Uterus (tissue), 4 donors: ENCODE data around the gene WNT2B. TPM values are rescaled to one million over a fixed set of nuclear protein-coding genes. Genes with fewer than 3 reads are reported as not detected.

ENCODE experiments used
- DNase-seq, 2 donors: peaks; one replicate each; pipeline ENCODE4 v3.0.0-alpha.2; 2019 to 2020
- H3K27ac ChIP-seq, 2 donors: fragments of 200-600 bp; sonication (generic); 1 replicate in 1 of 2; 2 replicates in 1 of 2; pipeline ENCODE4 v1.5.1; 2016 to 2018
- H3K27me3 ChIP-seq, 2 donors: fragments of 200-600 bp; sonication (generic); one replicate each; pipeline ENCODE4 v1.5.1; 2018 to 2019; ENCODE audit warnings: control low read depth in 1 of 2
- H3K36me3 ChIP-seq, 2 donors: fragments of 200-600 bp; sonication (generic); one replicate each; pipeline ENCODE4 v1.5.1; 2019; ENCODE audit warnings: control low read depth in 1 of 2
- H3K4me1 ChIP-seq, 2 donors: fragments of 200-600 bp; sonication (generic); one replicate each; pipeline ENCODE4 v1.5.1; 2018 to 2019; ENCODE audit warnings: control low read depth in 1 of 2
- H3K4me3 ChIP-seq, 2 donors: fragments of 200-600 bp; sonication (generic); 1 replicate in 1 of 2; 2 replicates in 1 of 2; pipeline ENCODE4 v1.5.1; 2018 to 2019; ENCODE audit warnings: mild to moderate bottlenecking in 1 of 2
- H3K9me3 ChIP-seq, 2 donors: fragments of 200-600 bp; sonication (generic); one replicate each; pipeline ENCODE4 v1.5.1; 2019; ENCODE audit warnings: control low read depth in 1 of 2
- CTCF ChIP-seq, 4 experiments: fragments of 200-600 bp in 2 of 4; fragments of 450-650 bp in 2 of 4; sonication (generic) in 2 of 4; IDR thresholded peaks; one replicate each; pipeline ENCODE4 v1.5.1; 2016 to 2019; ENCODE audit warnings: antibody characterized with exemption in 4 of 4, mild to moderate bottlenecking in 2 of 4, moderate library complexity in 1 of 4
- POLR2A ChIP-seq, 2 donors: fragments of 450-650 bp; IDR thresholded peaks; one replicate each; pipeline ENCODE4 v1.6.1; 2016; ENCODE audit warnings: antibody characterized with exemption in 2 of 2, mild to moderate bottlenecking in 1 of 2, moderate library complexity in 1 of 2
- intact Hi-C: fragments of 100-400 bp; cut with DNase I; formaldehyde crosslinking; loops from one replicate; pipeline ENCODE4 v1.15.1; 2023; ENCODE audit warnings: low total_unique reads
- total RNA-seq, 4 donors: library from RNA; depleted of rRNA in 3 of 4; stranded (reverse); fragments of >200 nt in 3 of 4; gene quantifications; one replicate each; pipeline versions ENCODE4 v1.1.0 to v1.2.4, GENCODE V29; 2014 to 2023
- donor health status: DM: yes; HTN: yes; CAD: no.

Gene WNT2B
- total RNA-seq, 4 donors from 2014 or later: 0.59 to 45.3 (median 9.1) TPM

DNA sequence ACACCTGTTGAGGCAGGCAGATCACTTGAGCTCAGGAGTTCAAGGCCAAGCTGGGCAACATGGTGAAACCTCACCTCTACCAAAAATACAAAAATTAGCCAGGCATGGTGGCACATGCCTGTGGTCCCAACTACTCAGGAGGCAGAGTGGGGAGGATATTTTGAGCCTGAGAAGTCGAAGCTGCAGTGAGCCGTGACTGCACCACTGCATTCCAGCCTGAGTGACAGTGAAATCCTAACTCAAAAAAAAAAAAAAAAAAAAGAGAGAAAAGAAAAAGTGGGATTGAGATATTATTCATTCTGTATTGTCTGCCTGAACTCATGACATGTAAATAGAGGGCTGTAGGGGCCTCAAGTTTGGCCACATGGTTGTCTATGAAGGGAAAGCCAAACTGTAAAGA is 37.3 kb downstream of the WNT2B start:
- TF ChIP-seq POLR2A (IDR thresholded peaks at IDR 0.05) (no peak), CTCF (IDR thresholded peaks at IDR 0.05) (no peak)
- H3K27me3 ChIP-seq: no peaks in the 10 kb centered on the region
- peak overlapping the region in 1 of 2 donors; percentile 72 for H3K27ac ChIP-seq
- DNase-seq: no peak
- intact Hi-C loops: no loop called here
- H3K4me1 ChIP-seq: peaks cover 0 to 4% of the 10 kb centered on the region in 2 donors
- no peak overlapping the region for H3K4me3 ChIP-seq
- H3K9me3 ChIP-seq: no peaks in the 10 kb centered on the region
- H3K36me3 ChIP-seq: no peaks in the 10 kb centered on the region

DNA sequence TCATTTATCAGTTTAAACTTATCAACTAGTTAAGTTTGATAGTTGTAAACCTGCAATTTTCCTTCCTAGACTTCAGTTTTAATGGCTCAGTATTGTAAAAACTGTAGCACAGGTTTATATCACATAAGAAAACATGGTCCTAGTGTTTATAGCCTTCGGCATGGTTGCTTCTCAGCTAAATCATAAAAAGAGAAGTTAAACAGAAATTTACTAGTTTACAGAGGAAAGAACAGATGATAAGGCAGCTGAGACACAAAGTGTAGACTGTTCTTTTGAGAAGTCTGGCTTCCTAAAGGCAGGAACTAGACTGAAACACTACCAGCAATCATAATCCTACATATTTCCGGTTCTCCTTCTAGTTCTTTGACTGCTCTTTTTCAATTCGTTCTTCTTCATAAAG is 39.8 kb downstream of the WNT2B start:
- peaks cover 0 to 4% of the 10 kb centered on the region in 2 donors for H3K4me1 ChIP-seq
- H3K27me3 ChIP-seq: no peaks in the 10 kb centered on the region
- H3K36me3 ChIP-seq: no peaks in the 10 kb centered on the region
- TF ChIP-seq CTCF (IDR thresholded peaks at IDR 0.05) (no peak), POLR2A (IDR thresholded peaks at IDR 0.05) (no peak)
- peak overlapping the region in 1 of 2 donors; percentile 16 for H3K27ac ChIP-seq
- DNase-seq: no peak
- H3K9me3 ChIP-seq: no peaks in the 10 kb centered on the region
- intact Hi-C loops: no loop called here
- no peak overlapping the region for H3K4me3 ChIP-seq

DNA sequence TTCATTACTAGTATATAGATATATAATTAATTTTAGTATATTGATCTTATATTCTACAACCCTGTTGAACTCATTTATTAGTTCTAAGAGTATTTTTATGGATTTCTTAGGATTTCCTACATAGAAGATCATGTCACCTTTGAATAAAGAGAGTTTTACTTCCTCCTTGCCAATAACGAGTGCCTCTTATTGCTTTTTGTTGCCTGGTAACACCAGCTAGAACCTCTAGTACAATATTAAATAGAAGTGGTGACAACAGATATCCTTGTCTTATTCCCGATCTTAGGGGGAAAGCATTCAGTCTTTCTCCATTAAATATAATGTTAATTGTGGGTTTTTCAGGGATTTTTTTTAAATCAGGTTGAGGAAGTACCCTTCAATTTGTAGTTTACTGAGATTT is 40.8 kb downstream of the WNT2B start:
- Histone ChIP-seq H3K4me3 (no peak overlapping the region), H3K27ac (no peak overlapping the region), H3K4me1 (peaks cover 0 to 4% of the 10 kb centered on the region in 2 donors), H3K27me3 (no peaks in the 10 kb centered on the region), H3K9me3 (no peaks in the 10 kb centered on the region), H3K36me3 (no peaks in the 10 kb centered on the region)
- no peak for DNase-seq
- TF ChIP-seq CTCF (IDR thresholded peaks at IDR 0.05): no peak
- no peak for TF ChIP-seq POLR2A (IDR thresholded peaks at IDR 0.05)
- intact Hi-C loops: no loop called here

- Histone ChIP-seq H3K27me3 (no peaks in the 10 kb centered on the region), H3K36me3 (no peaks in the 10 kb centered on the region), H3K4me1 (no peaks in the 10 kb centered on the region), H3K9me3 (no peaks in the 10 kb centered on the region), H3K4me3 (no peak overlapping the region), H3K27ac (no peak overlapping the region)
- DNase-seq: no peak
- no peak for TF ChIP-seq CTCF (IDR thresholded peaks at IDR 0.05)
- no peak for TF ChIP-seq POLR2A (IDR thresholded peaks at IDR 0.05)
- intact Hi-C loops: no loop called here
Measured at GRCh38 chr1:112554411-112554810, 45.6 kb downstream of the WNT2B start.

DNA sequence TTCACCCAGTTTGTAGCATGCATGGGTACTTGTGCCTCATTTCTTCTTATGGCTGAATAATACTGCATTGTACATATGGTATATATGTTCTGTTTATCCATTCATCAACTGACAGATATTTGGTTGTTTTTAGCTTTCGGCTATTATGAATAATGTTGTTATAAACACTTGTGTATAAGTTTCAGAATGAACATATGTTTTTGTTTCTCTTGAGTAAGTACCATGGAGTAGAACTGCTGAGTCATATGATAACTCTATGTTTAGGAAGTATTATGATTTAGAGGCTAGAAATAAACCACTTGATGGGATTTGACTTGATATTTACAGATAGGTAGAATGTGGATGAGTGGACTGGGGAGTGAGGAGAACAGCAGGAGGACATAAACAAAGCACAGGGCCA is 48.6 kb downstream of the WNT2B start:
- Histone ChIP-seq H3K4me3 (no peak overlapping the region), H3K36me3 (no peaks in the 10 kb centered on the region), H3K4me1 (no peaks in the 10 kb centered on the region), H3K9me3 (no peaks in the 10 kb centered on the region), H3K27ac (no peak overlapping the region), H3K27me3 (no peaks in the 10 kb centered on the region)
- no peak for DNase-seq
- intact Hi-C loops: no loop called here
- TF ChIP-seq CTCF (IDR thresholded peaks at IDR 0.05) (no peak), POLR2A (IDR thresholded peaks at IDR 0.05) (no peak)
